ENCODE data around the gene CCL14.

The CCL14 gene

DNA sequence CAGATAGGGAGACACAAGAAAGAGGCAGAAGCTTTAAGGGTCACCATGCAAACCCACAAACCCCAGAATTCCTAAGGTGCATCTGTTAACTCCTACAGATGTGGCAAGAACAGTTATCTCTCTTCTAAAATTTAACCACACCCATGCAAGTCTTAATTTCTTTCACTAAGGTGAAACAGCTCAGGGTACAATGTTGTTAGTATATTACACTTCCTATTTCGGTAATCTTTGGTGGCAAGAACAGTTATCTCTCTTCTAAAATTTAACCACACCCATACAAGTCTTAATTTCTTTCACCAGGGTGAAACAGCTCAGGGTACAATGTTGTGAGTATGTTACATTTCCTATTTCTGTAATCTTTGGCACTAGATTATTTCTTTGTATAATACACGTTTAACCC, 24.7 kb upstream of the CCL14 start:
- H3K27ac ChIP-seq, result no peak overlapping the region
- intact Hi-C loops (cut with DNase I; ENCODE audit: low total_unique reads), result no loop called here
- peaks cover 5 to 29% (median 13%) of the 10 kb centered on the region in 3 donors for H3K9me3 ChIP-seq
- DNase-seq, result no peak
- no peak overlapping the region for H3K4me3 ChIP-seq
- TF ChIP-seq, protein P1, sequence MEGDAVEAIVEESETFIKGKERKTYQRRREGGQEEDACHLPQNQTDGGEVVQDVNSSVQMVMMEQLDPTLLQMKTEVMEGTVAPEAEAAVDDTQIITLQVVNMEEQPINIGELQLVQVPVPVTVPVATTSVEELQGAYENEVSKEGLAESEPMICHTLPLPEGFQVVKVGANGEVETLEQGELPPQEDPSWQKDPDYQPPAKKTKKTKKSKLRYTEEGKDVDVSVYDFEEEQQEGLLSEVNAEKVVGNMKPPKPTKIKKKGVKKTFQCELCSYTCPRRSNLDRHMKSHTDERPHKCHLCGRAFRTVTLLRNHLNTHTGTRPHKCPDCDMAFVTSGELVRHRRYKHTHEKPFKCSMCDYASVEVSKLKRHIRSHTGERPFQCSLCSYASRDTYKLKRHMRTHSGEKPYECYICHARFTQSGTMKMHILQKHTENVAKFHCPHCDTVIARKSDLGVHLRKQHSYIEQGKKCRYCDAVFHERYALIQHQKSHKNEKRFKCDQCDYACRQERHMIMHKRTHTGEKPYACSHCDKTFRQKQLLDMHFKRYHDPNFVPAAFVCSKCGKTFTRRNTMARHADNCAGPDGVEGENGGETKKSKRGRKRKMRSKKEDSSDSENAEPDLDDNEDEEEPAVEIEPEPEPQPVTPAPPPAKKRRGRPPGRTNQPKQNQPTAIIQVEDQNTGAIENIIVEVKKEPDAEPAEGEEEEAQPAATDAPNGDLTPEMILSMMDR (IDR thresholded peaks at IDR 0.05), result no peak
- no peaks in the 10 kb centered on the region for H3K36me3 ChIP-seq
- no peaks in the 10 kb centered on the region for H3K4me1 ChIP-seq
- H3K27me3 ChIP-seq, result peaks cover 0 to 7% of the 10 kb centered on the region in 2 donors

DNA sequence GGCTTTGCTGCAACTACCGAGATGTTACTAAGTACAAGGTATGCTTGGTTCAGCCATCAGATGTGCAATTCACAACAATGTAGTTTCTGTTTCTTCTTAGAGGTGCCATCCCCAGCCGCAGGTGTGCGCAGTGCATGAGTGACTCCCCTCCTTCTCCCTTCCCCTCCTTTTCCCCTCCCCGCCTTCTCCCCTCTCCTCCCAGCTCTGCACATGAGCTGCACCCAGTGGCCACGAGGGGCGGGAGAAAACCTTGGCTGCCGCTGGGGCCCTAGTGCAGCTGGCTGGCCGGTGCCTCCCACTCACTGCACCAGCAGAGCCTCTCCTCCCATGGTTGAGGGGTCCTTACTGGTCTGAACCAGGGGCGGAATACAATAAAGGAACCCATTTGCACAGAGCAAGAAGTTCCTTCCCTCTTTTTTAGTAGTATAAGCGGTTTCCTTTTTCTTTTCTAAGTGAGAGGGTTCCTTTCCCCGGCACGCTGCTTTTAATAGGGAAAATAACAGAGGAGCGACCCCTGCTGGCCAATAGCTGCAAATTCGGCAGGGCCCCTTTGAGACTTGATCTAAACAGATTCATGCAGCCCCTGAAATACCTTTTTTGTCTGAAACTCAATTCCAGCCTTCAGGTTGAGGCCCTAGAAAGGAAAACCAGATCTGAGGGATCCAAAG, 22.6 kb upstream of the CCL14 start:
- H3K36me3 ChIP-seq, result no peaks in the 10 kb centered on the region
- H3K27ac ChIP-seq, result no peak overlapping the region
- intact Hi-C loops (cut with DNase I; ENCODE audit: low total_unique reads), result no loop called here
- no peaks in the 10 kb centered on the region for H3K4me1 ChIP-seq
- peaks cover 0 to 7% of the 10 kb centered on the region in 2 donors for H3K27me3 ChIP-seq
- no peak for DNase-seq
- H3K9me3 ChIP-seq, result peaks cover 5 to 29% (median 13%) of the 10 kb centered on the region in 3 donors
- TF ChIP-seq, protein P1 (IDR thresholded peaks at IDR 0.05), result no peak
- no peak overlapping the region for H3K4me3 ChIP-seq

DNA sequence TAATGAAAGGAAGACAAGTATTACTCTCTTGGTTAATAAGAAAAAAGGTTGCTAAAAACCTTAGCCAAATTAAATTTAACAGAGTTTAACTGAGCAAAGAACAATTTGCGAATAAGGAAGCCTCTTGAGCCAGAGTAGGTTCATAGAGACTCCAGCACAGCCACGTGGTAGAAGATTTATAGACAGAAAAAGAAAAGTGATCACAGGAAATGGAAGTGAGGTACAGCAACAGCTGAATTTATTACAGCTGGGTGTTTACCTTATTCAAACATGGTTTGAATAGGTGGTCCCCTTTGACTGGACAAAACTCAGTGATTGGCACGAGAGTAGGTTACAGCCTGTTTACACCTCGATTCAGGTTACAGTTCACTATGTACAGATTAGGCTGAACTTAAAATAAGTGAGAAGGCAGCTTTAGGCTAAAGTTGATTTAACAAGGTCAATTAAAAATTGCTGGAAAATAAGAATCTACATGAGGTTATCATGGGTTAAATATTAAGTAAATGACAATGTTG, 18.1 kb upstream of the CCL14 start:
- TF ChIP-seq, protein P1 (IDR thresholded peaks at IDR 0.05), result no peak
- peaks cover 0 to 10% (median 2%) of the 10 kb centered on the region in 3 donors for H3K9me3 ChIP-seq
- intact Hi-C loops (cut with DNase I; ENCODE audit: low total_unique reads), result no loop called here
- H3K4me3 ChIP-seq, result no peak overlapping the region
- H3K27ac ChIP-seq, result no peak overlapping the region
- H3K4me1 ChIP-seq, result no peaks in the 10 kb centered on the region
- H3K27me3 ChIP-seq, result no peaks in the 10 kb centered on the region
- DNase-seq, result no peak
- H3K36me3 ChIP-seq, result no peaks in the 10 kb centered on the region

DNA sequence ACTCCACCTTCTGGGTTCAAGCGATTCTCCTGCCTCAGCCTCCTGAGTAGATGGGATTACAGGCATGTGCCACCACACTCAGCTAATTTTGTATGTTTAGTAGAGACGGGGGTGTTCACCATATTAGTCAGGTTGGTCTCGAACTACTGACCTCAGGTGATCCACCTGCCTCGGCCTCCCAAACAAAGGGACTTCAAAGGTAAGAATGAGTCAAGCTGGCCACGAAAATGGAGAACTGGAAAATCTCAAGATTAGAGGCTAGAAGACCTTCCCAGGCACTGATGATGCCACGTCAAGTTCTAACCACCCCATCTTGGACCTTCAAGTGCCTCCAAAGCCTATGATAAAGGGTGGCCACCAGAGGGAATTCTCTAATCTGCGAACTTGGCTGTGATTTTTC, 16.1 kb upstream of the CCL14 start:
- intact Hi-C loops (cut with DNase I; ENCODE audit: low total_unique reads), result no loop called here
- Histone ChIP-seq H3K4me1 (no peaks in the 10 kb centered on the region), H3K27ac (no peak overlapping the region), H3K4me3 (no peak overlapping the region), H3K9me3 (no peaks in the 10 kb centered on the region), H3K27me3 (peaks cover 0 to 3% of the 10 kb centered on the region in 2 donors), H3K36me3 (no peaks in the 10 kb centered on the region)
- no peak for DNase-seq
- TF ChIP-seq, protein P1 (IDR thresholded peaks at IDR 0.05), result no peak

DNA sequence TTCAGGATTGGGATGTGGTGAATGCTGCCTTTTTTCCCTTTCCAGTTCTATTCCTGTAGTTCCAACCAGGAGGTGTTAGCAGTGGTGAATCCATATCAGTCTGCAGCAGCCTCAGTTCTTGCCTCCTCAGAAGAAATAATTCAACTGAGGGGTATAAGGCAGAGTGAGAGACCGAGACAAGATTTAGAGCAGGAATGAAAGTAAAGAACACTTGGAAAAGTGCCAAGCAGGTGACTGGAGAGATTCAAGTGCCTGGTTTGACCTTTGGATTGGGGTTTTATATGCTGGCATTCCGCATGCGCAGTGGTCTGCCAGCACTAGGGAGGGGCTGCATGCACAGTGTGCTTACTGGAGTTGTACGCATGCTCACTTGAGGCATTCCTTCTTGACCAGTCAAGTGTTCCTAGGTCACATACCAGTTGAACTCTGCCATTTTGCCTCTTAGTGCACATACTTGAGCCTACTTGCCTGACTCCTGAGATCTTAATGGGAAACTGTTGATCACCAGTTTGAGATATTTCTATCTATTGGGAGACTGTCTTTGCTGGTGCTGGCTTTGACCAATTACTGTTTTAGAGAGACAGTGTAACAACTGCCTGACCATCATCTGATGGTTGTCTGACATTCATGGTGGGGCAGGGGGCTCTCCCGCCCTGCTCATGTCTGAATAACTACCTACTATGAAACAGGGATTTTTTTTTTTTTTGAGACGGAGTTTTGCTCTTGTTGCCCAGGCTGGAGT, 15.5 kb upstream of the CCL14 start:
- TF ChIP-seq, protein P1 (IDR thresholded peaks at IDR 0.05), result no peak
- H3K4me3 ChIP-seq, result no peak overlapping the region
- intact Hi-C loops (cut with DNase I; ENCODE audit: low total_unique reads), result no loop called here
- peaks cover 0 to 3% of the 10 kb centered on the region in 2 donors for H3K27me3 ChIP-seq
- no peaks in the 10 kb centered on the region for H3K9me3 ChIP-seq
- DNase-seq, result no peak
- no peak overlapping the region for H3K27ac ChIP-seq
- no peaks in the 10 kb centered on the region for H3K36me3 ChIP-seq
- H3K4me1 ChIP-seq, result no peaks in the 10 kb centered on the region

All from tibial artery (tissue), 4 donors.